ENCODE data around the gene RHOBTB1.
A peak's percentile ranks its signal among the peaks of the same experiment; 100 is the strongest.

Gene RHOBTB1

DNA sequence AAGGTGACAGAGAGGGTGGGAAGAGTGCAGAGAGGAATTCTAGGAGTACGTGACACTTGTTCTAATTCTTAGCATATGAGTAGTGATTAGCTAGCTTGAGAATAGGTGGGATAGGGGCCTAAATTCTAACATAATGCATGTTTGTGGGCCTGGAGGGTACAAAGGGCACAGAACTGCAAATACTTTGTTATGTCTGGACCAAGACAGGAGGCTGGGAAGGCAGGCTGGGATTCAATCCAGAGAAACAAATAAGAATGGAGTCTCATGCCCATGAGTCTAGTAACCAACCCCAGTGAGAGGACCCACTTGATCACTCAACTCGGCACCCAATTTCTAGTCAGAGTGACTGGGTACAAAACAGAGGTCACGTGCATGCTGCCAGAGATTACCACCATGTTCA, 40.9 kb downstream of the RHOBTB1 start:
- DNase-seq = no peak

DNA sequence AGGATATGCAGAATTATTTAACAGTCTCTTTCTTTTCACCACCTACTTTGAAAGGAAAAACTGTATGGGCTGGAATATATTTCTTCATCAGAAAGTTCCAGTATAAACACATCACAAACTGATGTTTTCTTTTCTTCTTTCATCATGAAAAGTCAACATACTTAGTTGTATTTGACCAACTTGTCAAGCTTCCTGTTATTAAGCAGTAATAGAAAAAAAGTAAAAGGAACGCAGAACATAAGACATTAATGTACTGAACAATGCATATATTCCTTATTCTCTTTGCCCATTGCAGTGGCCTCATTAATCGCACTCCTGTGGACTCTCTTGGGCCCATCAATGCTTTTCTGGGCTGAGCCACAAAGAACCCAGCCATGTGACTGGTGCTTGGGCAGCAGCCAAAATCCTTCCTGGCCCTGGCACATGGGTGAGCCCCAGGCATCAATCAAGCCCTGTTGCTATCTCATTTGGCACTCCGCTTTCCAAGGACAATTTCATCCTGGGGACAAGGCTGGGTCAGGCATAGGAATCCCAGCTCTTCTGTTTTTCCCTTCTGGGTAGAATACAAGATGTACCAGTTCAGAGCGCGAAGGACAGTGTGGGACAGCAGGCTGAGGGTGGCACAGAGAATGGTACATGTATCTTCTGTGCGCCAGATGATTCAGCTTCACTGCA, 42.3 kb downstream of the RHOBTB1 start:
- DNase-seq = no peak

DNA sequence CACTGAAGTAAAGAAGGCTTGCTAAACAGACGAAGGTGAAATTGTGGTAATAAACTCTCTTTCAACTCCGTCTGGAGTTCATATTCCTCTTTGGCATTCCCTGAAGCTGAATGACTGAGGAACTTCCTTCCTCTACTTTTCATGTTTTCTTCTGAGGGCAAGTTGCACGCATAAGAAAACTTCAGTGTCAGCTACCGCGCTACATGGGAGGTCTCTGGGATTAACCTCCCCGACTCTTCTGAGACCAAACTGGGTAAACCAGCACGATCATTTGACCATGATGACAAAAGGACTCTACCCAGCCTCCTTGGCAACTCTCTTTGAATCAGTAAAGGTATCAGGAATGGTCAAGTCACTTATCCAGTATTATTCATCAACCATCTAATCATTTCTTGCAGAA, 44.7 kb downstream of the RHOBTB1 start:
- no peak for DNase-seq

DNA sequence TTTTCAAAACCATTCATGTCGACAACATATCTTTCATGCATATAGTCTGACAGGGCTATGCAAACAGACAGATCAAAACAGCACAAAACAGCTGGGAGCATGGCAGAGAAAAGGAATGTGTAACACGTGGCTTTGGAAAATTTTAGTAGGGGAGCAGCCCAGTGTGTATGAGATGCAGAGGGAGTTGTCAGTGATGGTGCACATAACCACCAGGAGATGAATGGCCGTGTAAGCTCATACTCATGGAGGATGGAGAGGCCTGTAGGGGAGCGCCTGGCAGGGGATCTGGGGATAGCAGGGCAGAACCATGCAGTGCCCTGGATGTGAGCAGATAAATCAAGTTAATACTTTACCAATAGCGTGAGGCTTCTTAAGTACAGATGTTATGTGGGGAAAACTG, 45.7 kb downstream of the RHOBTB1 start:
- no peak for DNase-seq

DNA sequence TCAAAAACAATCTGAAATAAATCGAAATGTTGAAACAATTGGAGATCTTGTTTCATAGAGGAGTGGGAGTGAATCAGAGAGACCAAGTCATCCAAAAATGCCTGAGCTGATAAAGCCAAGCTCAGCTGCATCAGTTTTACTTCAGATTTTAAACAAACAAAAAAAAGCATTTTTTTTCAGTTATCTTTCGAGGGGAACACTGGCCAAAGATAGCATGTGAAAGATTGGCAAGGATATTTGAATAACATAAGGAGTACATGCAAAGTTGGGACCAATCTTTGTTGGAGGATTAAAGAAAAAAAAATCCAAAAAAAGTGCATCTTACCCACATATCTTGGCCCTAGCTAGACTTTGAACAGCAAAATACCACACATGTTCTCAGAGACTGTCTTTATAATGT, 47.2 kb downstream of the RHOBTB1 start:
- DNase-seq = no peak

DNA sequence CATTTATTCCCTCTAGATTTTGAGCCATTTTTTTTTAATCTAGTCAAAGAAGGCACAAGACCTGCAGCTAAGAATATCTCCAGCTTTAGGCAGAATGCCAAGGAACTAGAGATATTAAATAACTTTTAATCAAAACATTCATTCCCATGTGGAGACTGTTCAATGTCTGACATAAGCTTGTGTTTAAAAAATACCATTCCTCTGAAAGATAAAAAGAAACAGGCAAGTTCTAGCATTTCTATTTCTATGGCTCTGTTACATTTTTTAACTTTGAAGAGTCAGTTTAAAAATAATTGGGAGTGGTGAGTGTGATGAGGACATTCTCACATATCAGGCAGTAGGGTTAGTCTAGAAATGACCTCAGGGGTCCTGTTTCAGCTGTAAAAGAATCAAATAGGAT, 48.0 kb downstream of the RHOBTB1 start:
- DNase-seq = no peak

DNA sequence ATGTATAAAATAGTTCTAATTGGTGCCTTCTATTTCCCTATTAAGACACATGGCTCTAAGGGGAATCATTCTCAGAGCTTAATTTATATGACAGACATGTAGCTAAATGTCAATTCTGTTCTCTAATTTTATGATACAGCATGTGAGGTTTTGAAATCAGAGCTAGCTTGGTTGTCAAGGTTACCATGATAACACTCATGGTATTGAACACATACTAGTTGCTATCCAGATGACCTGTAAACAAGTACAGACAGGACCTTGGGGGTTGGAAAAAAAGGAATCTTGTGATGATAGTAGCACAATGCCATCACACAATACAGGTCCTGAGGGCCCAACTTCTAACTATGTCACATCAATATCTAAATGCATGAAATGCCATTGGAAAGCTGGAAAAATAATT, 49.2 kb downstream of the RHOBTB1 start:
- no peak for DNase-seq

DNA sequence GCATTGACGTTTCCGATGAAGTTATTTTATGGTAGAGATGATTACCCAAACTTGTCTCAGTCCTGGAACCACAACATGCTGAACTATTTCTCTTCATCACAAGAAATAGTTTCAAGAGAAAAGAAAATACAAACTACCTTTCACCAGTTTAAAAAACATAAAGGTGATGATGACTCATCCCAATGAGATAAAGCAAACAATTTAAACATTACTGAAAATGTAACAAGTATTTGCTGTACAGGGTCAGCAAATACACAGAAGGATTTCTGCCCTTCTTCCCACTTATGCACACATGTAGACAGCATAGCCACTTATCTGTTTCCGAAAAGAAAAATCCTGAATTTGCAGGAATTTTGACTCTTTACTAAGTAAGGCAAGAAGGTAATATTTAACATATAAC, 50.8 kb downstream of the RHOBTB1 start:
- no peak for DNase-seq

DNA sequence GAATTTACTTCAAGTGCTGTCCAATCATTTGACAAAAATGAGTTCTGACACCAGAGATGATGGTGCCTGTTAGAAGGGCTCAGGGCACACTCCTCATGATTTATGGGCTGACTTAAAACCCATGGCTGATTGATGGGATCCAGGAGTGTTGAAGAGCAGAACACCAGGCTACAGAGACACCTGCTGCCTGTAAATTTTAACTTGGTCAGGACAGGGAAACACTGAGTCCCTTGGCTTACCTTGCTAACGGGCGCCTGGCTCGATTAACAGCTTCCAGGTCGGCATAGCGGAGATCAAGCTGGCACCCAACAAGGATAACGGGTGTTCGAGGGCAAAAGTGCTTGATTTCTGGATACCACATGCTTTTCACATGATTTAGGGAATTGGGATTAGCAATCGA, 51.4 kb downstream of the RHOBTB1 start:
- DNase-seq = no peak

DNA sequence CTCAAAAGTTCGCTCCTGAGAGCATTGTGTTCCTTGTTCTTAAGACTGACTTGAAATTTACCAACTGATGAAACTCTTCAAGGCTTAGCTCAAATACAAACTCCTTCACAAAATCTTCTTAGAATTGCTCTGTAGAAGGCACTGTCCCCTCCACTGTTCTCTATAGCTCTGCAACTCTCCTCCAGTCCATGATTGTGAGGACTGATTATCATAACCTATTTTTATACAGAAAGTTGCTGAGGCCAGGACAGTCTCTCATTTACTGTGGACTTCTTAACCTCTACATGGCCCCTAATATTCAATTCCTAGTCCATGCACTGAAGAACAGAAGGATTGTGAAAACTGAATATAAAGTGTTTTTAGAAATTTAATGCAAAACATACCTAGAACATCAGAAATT, 53.2 kb downstream of the RHOBTB1 start:
- no peak for DNase-seq

DNA sequence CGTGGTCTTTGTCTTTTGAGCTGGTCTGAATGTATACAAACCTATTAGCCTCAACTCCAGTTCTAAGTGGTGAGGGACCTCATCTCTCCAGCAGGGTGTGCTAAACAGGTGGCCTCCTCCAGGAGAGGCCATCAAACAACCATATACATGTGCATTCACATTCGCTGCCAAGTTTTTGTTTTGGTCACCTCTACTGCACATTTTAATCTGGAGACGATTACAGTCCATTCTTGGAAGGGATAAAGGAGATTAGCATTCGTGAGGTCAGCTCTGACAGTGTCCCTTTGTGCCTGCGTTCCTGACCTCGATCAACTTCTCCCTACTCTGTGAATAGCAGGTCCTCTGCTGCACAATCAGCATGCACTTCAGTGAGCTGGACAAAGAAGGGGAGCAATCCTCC, 60.8 kb downstream of the RHOBTB1 start:
- DNase-seq = peak in 1 of 2 experiments; percentile 2

DNA sequence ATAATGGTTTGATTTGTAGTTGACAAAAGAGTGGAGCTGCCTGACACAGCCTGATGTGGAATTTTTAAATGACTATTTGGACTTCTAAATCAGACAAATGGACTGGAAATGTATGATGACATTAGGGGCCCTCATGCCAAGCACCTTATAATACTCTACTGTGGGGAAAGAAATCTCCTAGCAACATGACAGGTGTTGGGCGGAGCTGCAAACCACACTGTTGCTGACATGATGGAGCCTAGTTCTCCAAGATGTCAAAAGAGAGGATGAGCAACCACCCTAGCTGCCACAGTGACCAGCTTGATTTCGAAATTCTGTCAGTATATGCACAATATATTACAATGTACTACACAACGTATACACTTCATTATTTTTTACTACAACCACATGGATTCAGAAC, 65.8 kb downstream of the RHOBTB1 start:
- no peak for DNase-seq

DNA sequence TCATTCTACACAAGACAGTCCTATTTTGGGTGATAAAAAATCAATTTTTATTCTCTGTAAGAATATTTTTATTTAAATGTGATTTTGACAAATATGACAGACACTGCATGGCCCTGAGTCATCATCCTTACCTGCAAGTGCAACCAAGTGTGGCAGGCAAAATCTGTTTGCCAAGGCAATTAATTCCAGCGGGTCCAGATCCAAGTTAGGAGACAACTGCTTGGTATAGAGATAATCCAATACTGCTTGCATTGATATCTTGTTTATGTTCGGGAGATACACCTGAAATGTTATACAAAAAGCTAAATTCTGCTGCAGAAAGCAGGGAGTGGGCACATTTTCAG, 66.2 kb downstream of the RHOBTB1 start:
- no peak for DNase-seq

DNA sequence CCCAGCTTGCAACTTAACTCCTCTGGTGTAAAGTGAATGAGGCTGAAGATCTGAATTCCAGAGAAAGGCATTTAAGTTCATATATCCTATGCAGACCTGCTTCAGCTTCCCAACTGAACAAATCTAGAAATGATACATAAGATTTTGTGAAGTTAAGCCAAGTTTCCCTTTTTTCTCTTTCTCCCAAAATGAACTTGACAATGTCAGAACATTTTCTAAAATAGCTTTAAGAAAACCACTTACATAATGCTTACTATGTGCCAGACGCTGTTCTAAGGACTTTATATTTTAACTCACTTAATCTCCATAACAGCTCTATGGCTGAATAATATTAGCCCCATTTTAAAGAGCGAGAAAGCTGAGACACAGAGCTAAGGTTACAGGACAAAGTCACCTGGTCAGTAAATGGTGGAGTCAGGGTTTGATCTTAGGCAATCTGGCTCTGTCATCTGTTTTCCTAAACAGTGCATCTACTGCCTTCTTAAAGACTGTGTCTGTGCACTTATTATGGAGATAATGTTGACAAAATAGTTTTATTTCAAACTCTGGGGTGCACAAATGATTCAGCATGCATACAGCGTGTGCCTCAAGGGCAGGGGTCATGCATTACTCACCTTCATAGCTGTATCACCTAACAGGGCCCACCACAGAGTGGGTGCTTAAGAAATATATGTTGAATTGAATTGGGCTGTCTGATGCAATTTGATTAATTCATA, 66.8 kb downstream of the RHOBTB1 start:
- no peak for DNase-seq

DNA sequence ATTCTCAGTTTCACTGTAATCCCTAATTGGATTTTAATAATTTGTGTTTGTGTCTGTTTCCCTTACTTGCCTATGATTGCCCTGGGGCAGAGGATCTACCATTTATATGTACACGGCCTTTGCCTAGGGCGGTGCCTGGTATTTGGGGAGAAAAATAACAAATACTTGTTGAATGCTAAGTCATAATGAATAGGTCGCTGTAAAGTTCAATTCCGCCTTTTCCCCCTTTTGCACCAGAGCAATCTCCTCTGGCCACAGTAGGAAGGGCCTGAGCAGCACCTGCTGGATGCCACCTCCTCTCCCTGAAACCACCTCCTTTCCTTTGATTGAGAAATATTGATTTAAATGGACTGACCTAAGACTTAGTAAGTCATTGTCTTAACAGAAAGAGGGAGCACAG, 70.2 kb downstream of the RHOBTB1 start:
- no peak for DNase-seq

DNA sequence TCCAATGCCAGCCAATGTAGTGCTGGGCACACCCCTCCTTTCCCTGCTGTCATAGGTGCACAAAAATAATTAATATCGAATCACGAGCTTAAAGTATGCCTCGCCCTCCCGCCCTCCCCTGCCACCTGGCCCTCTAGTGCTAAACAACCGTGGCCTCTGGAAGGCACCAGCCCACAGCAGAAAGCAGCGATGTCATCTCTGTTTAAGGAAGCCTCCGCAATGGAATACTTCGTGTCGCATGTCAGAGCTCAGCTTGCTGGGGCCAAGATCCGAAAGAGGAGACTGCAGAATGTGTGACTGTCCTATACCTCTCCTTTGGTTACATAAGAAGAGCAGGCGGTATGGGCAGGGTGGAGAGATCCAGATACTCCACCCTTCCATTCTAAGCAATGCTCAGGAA, 71.5 kb downstream of the RHOBTB1 start:
- no peak for DNase-seq

DNA sequence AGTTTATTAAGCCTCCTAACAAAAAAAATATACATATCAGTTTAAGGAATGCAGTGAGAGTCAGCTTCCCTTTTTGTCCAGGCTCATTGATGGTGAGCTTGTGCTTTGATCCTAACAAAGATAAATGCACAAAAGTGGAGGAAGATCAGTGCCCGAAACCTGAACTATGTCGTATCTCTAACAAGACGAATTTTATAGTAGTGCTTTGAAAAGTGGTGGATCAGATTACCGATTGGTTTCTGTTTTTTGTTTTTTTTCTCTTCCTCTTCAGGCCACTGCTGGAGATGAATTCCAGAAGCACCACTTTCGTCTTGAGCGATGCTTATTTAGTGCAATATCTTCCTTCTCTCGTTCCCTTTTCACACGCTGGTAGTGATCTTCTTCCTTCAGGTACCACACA, 72.8 kb downstream of the RHOBTB1 start:
- no peak for DNase-seq

DNA sequence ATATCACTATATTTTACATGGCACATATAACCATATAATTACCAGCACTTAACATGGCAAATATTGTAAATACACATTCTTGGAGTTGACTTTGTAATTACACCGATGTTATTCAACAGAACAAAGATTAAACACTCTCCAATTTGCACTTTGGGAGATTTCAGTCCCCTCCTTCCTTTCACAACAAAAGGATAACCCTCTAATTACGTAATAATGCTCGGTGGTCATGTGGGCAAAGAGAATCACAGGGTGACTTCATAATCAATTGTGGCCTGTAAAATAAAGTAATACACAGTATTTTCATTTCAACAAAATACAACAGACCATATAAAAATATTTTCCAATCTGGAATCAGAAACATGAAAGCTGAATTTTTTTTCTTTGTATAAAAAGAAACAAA, 73.2 kb downstream of the RHOBTB1 start:
- DNase-seq = no peak

DNA sequence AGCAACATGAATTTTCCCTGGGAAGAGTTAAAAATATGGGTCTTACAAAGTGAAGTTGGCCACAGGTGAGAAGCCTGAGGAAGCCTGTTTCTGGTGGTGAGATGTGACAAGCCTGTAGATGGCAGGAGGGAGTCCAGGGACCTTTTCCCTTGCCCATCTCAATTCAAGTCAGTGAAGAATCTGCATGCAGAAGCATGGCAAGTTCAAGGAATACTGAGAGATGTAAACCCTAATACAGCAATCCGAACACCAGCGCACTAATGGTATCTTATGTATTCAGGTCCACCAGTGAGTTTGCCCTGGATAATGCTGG, 73.6 kb downstream of the RHOBTB1 start:
- DNase-seq = no peak

DNA sequence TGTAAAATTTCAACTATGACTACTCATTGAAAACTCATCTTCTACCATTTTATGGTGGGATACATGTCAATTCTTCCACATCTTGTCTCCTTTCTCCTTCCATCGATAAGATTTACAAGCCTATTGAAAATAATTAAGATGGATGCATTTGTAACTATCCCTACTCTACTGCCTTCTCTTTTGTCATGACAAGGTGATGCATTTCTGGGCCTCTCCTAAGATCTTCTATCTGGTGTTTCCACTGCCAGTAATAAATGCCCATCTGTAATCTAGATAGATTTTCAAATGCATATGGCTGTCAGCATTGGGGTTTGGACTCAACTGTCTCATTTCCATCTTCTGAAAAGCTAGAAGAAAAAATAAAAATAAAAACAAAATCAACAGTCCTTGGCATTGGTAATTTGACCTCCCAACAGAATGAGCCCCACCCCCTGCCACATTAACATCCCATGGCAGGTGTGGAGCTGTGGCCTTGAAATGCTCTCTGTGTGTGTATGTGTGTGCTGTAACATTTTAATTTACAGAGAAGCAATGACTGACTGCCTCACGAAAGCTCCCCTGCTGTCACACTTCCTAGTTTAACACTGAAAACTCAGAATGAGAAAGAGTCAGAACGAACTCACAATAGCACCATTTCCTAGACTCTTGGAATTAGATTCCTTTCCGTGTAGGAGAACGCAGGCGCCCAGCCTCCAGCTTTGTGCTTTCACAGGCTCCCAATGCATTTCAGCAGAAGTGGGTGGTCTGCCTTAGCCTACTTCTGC, 74.2 kb downstream of the RHOBTB1 start:
- no peak for DNase-seq

DNA sequence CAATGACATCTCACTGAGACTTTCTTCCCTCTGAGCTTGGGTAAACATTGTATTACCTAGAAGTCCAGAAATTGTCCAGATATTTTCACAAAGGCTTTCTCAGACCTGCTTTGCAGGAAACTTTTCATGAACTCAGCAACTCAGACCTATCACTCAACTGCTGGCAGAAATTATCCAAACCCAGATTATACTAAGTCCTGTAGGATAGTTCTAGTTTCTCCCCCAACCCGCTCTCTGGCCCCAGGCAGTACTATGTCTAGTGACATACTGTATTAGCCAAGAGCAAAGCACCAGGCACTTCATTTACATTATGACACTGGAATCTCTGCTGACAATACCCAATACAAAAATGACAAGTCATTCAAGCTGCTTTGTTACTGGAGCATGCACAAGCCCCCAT, 75.0 kb downstream of the RHOBTB1 start:
- no peak for DNase-seq

DNA sequence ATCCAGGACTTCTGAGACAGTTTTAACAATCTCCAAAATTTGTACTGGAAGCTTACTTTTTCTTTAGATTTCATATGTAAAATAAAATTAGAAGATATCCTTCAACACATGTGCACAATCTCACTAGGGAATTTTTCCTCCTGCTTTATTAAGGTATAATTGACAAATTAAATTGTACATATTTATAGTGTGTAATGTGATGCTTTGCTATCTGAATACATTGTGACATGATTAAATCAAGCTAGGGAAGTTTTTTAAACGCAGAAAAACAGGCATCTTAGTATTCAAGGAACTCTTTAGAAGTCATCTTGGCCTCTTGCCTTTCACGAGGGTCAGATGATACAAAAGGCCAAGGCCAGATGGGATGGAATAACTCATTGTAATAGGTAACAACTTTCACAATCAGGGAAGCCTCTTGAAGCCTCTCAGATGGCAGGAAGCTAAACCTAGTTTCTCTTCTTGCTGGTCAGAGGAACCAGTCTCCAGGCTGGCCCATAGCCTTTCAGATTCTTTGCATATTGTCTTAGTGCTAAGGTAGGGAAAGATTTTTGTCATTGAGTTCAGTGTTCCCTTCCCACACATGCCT, 78.7 kb downstream of the RHOBTB1 start:
- no peak for DNase-seq

DNA sequence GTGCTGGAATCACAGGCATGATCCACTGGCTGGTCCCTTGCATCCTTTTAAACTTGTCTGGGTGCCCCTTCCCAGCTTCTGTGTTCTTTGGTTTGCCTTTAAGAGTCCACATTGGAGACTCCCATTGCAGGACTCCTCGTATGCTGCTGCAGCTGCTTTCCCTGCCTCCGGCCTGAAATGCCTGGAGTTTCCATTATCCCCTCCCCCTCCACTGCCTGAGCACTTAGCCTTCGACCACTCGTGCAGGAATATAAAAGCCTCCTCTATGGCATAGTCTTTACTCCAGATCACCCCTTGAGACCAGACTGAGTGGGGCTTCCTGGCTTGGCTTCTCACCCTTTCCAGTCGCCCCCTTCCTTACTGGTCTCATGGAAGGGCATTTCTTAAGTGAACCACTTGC, 80.2 kb downstream of the RHOBTB1 start:
- DNase-seq = no peak

DNA sequence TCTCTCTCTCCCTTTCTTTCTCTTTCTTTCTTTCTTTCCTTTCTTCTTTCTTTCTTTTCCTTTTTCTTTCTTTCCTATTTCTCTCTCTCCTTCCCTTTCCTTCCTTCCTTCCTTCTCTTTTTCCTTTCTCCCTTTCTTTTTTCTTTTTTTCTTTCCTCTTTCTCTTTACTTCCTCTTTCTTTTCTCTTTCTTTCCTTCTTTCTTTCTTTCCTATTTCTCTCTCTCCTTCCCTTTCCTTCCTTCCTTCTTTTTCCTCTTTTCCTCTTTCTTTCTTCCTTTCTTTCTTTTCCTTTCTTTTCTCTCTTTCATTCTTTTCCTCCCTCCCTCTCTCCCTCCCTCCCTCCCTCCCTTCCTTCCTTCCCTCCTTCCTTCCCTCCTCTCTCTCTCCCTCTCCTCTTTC, 81.5 kb downstream of the RHOBTB1 start:
- no peak for DNase-seq
